ENCODE results near the gene RAPGEF5.

RAPGEF5 gene

DNA sequence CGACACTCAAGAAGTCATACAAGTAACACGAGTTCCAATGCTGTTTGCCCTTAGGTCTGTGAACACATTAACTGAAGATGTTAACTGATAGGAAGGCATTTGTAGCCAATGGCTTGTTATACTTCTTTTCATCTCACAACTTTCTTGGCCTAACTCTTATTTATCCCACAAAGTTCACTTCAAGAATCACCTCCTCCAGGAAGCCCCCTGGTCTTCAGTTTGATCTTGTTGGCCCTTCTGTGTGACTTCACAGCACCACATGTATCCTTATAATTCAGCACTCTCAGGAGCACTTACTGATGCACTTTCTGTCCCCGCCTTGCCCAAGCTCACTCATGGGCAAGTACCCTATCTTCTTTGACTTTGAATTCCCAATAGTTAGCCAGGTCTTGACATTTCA, 159.6 kb downstream of the RAPGEF5 start:
- H2AFZ ChIP-seq (ENCODE audit: low read length) = no peak overlapping the region

DNA sequence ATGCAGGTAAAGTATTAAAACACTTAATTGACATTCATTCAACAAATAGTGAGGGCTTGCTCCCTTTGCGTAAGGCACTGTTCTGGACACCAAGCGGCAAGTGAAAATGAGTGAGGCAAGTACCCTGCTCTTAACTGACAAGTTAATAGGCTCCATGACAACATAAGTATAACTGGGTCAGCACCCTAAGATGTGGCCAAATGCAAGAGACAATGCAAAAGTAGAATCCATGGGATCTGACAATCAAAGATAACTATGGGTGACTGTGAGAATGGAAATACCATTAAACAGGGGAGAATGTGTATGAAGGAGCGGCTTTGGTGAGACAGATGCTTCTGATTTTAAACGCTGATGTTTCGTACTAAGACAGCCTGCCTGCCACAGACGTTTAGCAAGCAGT, 160.5 kb downstream of the RAPGEF5 start:
- no peak overlapping the region for H3K4me2 ChIP-seq (ENCODE audit: low read depth, low read length)
- H3K9me3 ChIP-seq (replicated peaks; ENCODE audit: insufficient read depth, low read length) = no peaks in the 10 kb centered on the region
- TF ChIP-seq, protein P1, sequence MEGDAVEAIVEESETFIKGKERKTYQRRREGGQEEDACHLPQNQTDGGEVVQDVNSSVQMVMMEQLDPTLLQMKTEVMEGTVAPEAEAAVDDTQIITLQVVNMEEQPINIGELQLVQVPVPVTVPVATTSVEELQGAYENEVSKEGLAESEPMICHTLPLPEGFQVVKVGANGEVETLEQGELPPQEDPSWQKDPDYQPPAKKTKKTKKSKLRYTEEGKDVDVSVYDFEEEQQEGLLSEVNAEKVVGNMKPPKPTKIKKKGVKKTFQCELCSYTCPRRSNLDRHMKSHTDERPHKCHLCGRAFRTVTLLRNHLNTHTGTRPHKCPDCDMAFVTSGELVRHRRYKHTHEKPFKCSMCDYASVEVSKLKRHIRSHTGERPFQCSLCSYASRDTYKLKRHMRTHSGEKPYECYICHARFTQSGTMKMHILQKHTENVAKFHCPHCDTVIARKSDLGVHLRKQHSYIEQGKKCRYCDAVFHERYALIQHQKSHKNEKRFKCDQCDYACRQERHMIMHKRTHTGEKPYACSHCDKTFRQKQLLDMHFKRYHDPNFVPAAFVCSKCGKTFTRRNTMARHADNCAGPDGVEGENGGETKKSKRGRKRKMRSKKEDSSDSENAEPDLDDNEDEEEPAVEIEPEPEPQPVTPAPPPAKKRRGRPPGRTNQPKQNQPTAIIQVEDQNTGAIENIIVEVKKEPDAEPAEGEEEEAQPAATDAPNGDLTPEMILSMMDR (IDR thresholded peaks at IDR 0.05; ENCODE audit: low read length) = no peak
- TF ChIP-seq EZH2 (optimal IDR thresholded peaks at IDR 0.05; ENCODE audit: low read depth, low read length) (no peak), EZH2phosphoT487 (IDR thresholded peaks at IDR 0.05; ENCODE audit: low read length) (no peak)
- H3F3A ChIP-seq (ENCODE audit: insufficient read depth, low read length) = no peaks in the 10 kb centered on the region
- H3K27me3 ChIP-seq (replicated peaks; ENCODE audit: insufficient read depth, low read length) = no peaks in the 10 kb centered on the region
- no peaks in the 10 kb centered on the region for H3K36me3 ChIP-seq (replicated peaks; ENCODE audit: insufficient read depth, low read length)
- no peaks in the 10 kb centered on the region for H3K79me2 ChIP-seq (ENCODE audit: low read length)
- H3K4me3 ChIP-seq (ENCODE audit: low read length) = no peak overlapping the region
- H4K20me1 ChIP-seq (ENCODE audit: insufficient read depth, low read length) = no peaks in the 10 kb centered on the region
- H3K4me1 ChIP-seq (ENCODE audit: low read length) = peaks cover 9% of the 10 kb centered on the region
- H2AFZ ChIP-seq (ENCODE audit: low read length) = no peak overlapping the region
- H3K27ac ChIP-seq (ENCODE audit: low read length) = no peak overlapping the region
- no peaks in the 10 kb centered on the region for H3K9me2 ChIP-seq (replicated peaks; ENCODE audit: insufficient read depth, low read length)
- no peak overlapping the region for H3K9ac ChIP-seq (ENCODE audit: low read length)
- no peak for DNase-seq

More for the DNA sequence above, 159.6 kb downstream of the RAPGEF5 start:
- Histone ChIP-seq H3K27me3 (replicated peaks; ENCODE audit: insufficient read depth, low read length) (no peaks in the 10 kb centered on the region), H3F3A (ENCODE audit: insufficient read depth, low read length) (no peaks in the 10 kb centered on the region), H3K9me2 (replicated peaks; ENCODE audit: insufficient read depth, low read length) (no peaks in the 10 kb centered on the region), H3K4me3 (ENCODE audit: low read length) (no peak overlapping the region), H3K4me1 (ENCODE audit: low read length) (peaks cover 12% of the 10 kb centered on the region), H3K79me2 (ENCODE audit: low read length) (no peaks in the 10 kb centered on the region), H3K4me2 (ENCODE audit: low read depth, low read length) (no peak overlapping the region), H4K20me1 (ENCODE audit: insufficient read depth, low read length) (no peaks in the 10 kb centered on the region), H3K9me3 (replicated peaks; ENCODE audit: insufficient read depth, low read length) (no peaks in the 10 kb centered on the region), H3K9ac (ENCODE audit: low read length) (no peak overlapping the region), H3K27ac (ENCODE audit: low read length) (no peak overlapping the region), H3K36me3 (replicated peaks; ENCODE audit: insufficient read depth, low read length) (no peaks in the 10 kb centered on the region)
- no peak for TF ChIP-seq EZH2phosphoT487 (IDR thresholded peaks at IDR 0.05; ENCODE audit: low read length)
- DNase-seq = no peak

DNA sequence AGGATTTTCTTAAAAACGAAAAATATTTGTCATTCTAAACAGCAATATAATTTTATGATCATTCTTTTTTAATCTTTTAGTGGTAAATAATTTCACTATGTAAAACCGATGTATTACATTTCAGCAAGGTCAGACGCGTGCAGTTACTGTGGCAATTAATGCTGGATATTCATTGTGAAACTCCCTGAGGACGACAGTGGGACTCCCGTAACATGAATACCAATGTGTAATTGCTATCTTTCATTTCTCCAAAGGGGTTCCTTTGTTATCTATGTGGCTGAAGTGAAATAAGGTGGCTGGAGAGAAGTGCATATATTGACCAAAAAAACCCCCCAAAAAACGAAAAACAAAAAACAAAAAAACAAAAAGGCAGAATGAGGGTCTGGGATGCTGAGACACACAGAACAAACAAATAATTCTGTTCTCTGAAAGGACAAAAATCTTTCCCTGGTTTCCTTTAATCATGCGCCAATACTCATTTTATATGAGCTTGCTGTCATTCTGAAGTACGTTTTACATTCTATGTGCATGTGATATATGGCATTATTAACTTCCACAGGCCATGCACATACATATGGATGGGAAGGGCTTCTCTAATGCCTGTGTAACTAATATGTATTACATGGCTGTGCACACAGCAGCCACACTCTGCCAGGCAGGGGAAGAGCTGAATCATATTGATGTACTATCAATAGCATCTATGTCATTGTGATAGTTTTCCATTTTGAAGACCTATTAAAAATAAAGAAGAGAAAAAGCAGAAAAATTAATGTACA, 161.4 kb downstream of the RAPGEF5 start:
- H3K79me2 ChIP-seq (ENCODE audit: low read length) = no peaks in the 10 kb centered on the region
- no peaks in the 10 kb centered on the region for H3K9me2 ChIP-seq (replicated peaks; ENCODE audit: insufficient read depth, low read length)
- H3K27me3 ChIP-seq (replicated peaks; ENCODE audit: insufficient read depth, low read length) = no peaks in the 10 kb centered on the region
- H3K4me2 ChIP-seq (ENCODE audit: low read depth, low read length) = no peak overlapping the region
- DNase-seq = no peak
- H3K27ac ChIP-seq (ENCODE audit: low read length) = no peak overlapping the region
- H4K20me1 ChIP-seq (ENCODE audit: insufficient read depth, low read length) = no peaks in the 10 kb centered on the region
- TF ChIP-seq EZH2 (optimal IDR thresholded peaks at IDR 0.05; ENCODE audit: low read depth, low read length) = no peak
- TF ChIP-seq, protein P1 (IDR thresholded peaks at IDR 0.05; ENCODE audit: low read length) = no peak
- no peak for TF ChIP-seq EZH2phosphoT487 (IDR thresholded peaks at IDR 0.05; ENCODE audit: low read length)
- H3K9me3 ChIP-seq (replicated peaks; ENCODE audit: insufficient read depth, low read length) = no peaks in the 10 kb centered on the region
- no peak overlapping the region for H2AFZ ChIP-seq (ENCODE audit: low read length)
- H3K36me3 ChIP-seq (replicated peaks; ENCODE audit: insufficient read depth, low read length) = no peaks in the 10 kb centered on the region
- no peak overlapping the region for H3K9ac ChIP-seq (ENCODE audit: low read length)
- no peak overlapping the region for H3K4me3 ChIP-seq (ENCODE audit: low read length)
- no peaks in the 10 kb centered on the region for H3F3A ChIP-seq (ENCODE audit: insufficient read depth, low read length)
- H3K4me1 ChIP-seq (ENCODE audit: low read length) = peaks cover under 1% of the 10 kb centered on the region

DNA sequence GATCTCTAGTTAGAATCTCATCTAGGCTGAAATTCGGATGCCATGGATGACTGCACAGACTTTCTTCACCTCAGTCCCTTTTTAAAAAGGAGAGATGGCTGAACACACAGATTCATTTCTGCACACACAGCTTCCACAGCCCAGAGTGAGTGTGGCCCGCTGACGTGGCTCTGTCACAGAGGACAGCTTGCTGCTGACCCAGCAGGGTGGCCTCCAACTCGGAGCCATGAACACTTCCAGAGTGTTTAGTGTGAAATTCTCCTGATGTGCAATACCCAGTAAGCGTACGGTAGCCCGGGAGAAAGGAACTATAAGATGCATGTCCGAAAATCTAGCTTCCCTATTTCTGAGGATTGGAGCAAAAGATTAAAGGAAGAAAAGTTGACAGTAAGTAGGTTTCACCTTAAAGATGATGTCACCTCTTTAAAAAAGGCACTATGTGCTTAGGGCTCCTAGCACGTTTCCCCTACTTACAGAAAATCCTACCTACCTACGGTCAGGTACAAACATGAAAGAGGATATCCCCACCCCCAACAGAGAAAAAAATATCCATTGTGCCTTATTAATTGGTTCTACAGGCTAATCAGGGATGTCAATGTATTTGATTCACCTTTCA, 162.2 kb downstream of the RAPGEF5 start:
- Histone ChIP-seq H3K27ac (ENCODE audit: low read length) (no peak overlapping the region), H3K36me3 (replicated peaks; ENCODE audit: insufficient read depth, low read length) (no peaks in the 10 kb centered on the region), H3K4me1 (ENCODE audit: low read length) (no peaks in the 10 kb centered on the region), H4K20me1 (ENCODE audit: insufficient read depth, low read length) (no peaks in the 10 kb centered on the region), H2AFZ (ENCODE audit: low read length) (no peak overlapping the region), H3K4me2 (ENCODE audit: low read depth, low read length) (no peak overlapping the region), H3K79me2 (ENCODE audit: low read length) (no peaks in the 10 kb centered on the region), H3F3A (ENCODE audit: insufficient read depth, low read length) (no peaks in the 10 kb centered on the region), H3K4me3 (ENCODE audit: low read length) (no peak overlapping the region), H3K9me2 (replicated peaks; ENCODE audit: insufficient read depth, low read length) (no peaks in the 10 kb centered on the region), H3K27me3 (replicated peaks; ENCODE audit: insufficient read depth, low read length) (no peaks in the 10 kb centered on the region), H3K9ac (ENCODE audit: low read length) (no peak overlapping the region), H3K9me3 (replicated peaks; ENCODE audit: insufficient read depth, low read length) (no peaks in the 10 kb centered on the region)
- TF ChIP-seq EZH2phosphoT487 (IDR thresholded peaks at IDR 0.05; ENCODE audit: low read length) (no peak), EZH2 (optimal IDR thresholded peaks at IDR 0.05; ENCODE audit: low read depth, low read length) (no peak)
- TF ChIP-seq, protein P1 (IDR thresholded peaks at IDR 0.05; ENCODE audit: low read length) = no peak
- DNase-seq = no peak
